NCI-H345 treated with DMSO at 0.1 percent for 48 hours (cell line): ENCODE data around the gene CXCR5.
"Not testable (repeated sequence)": the region's sequence is repeated elsewhere in the genome, so short reads cannot be mapped to it uniquely, and the experiment has no call there.

Source experiments
- DNase-seq: peaks from one replicate; lab custom pipeline; 2025; ENCODE audit not compliant: unreplicated experiment; lab: John Stamatoyannopoulos, UW

The CXCR5 gene, protein sequence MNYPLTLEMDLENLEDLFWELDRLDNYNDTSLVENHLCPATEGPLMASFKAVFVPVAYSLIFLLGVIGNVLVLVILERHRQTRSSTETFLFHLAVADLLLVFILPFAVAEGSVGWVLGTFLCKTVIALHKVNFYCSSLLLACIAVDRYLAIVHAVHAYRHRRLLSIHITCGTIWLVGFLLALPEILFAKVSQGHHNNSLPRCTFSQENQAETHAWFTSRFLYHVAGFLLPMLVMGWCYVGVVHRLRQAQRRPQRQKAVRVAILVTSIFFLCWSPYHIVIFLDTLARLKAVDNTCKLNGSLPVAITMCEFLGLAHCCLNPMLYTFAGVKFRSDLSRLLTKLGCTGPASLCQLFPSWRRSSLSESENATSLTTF

DNA sequence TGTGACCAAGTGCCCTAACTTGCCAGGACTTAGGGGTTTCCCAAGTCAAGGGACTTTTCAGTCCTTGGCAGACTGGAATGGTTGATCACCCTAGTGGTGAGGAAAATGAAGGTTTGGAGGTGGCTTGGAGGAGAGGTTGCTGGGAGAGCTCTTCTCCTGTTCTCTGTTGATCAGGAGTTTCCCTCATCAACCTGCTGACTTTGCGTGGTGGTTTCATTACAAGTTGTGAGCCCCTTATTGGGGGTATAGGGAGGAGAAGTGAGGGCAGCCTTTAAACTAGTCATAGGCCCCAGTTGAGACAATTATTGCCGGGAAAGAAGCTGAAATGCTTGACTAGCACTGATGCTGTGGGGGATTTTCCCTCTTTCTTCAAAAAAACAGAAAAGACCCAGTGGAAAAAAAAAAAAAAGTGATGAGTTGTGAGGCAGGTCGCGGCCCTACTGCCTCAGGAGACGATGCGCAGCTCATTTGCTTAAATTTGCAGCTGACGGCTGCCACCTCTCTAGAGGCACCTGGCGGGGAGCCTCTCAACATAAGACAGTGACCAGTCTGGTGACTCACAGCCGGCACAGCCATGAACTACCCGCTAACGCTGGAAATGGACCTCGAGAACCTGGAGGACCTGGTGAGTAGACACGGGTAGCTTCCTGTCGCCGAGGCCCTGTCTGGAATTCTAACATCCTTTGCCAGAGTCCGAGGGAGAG is at the start of gene CXCR5:
Gene CXCR5, plus strand, starts transcription at position 525 of the 704 bp plus-strand sequence. Its CDS starts 50 bp downstream, at position 575.
- no peak for DNase-seq

DNA sequence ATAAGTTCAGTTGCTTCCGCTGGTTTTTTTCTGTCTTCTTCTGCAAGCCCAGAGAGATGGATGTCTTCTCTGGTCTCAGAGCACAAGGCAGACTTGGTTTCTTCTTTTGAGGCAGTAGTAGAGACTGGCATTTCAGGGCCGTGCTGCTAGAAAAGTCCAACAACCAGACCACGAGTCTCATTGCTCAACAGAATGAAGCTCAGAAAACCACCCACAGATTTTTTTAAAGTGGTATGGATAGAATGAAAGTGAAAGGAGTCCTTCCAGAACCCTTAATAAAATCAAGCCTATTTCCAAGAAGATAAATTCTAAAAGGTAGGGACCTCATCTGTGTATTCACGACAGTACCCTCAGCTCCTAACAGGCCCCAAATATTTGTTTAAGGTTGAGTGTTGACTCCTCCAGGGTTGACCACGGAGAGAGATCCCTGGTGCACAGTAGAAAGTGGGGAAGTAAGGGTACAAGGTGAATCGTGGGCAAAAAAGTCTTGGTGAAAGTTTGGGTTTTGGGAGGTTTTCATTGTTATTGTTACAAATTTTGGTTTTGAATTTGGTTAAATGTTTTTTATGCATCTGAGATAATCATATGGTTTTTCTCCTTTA is 49.2 kb upstream of the CXCR5 start:
- no peak for DNase-seq

DNA sequence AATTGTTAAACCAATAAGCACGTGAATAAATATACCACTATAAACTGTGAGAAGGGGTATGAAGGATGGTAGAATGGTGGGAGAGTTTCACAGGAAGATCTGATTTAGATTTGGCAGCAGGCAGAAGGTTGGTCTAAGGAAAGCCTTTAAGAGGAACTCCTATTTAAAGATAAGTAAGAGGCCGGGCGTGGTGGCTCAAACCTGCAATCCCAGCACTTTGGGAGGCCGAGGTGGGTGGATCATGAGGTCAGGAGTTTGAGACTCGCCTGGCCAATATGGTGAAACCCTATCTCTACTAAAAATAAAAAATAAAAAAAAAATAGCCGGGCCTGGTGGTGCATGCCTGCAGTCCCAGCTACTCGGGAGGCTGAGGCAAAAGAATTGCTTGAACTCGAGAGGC is 45.8 kb upstream of the CXCR5 start:
- DNase-seq: no peak

DNA sequence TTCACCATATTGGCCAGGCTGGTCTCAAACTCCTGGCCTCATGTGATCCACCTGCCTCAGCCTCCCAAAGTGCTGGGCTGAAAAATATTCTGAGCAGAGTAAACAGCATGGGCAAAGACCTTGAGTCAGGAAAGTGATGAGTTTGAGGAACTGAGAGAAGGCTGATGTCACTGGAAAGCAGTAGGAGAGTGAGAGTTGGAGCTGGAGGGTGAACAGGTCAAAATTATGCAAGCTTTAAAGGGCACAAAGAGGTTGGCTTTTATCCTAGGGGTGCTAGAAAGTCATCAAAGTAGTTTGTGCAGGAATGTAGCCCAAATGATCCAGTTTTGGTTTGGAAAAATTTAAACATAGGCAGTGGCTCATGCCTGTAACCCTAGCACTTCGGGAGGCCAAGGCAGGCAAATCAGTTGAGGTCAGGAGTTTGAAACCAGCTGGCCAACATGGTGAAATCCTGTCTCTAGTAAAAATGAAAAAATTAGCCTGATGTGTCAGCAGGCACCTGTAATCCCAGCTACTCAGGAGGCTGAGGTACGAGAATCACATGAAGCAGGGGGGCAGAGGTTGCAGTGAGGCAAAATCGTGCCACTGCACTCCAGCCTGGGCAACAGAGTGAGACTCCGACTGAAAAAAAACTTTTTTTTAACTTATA is 44.7 kb upstream of the CXCR5 start:
- DNase-seq: no peak

DNA sequence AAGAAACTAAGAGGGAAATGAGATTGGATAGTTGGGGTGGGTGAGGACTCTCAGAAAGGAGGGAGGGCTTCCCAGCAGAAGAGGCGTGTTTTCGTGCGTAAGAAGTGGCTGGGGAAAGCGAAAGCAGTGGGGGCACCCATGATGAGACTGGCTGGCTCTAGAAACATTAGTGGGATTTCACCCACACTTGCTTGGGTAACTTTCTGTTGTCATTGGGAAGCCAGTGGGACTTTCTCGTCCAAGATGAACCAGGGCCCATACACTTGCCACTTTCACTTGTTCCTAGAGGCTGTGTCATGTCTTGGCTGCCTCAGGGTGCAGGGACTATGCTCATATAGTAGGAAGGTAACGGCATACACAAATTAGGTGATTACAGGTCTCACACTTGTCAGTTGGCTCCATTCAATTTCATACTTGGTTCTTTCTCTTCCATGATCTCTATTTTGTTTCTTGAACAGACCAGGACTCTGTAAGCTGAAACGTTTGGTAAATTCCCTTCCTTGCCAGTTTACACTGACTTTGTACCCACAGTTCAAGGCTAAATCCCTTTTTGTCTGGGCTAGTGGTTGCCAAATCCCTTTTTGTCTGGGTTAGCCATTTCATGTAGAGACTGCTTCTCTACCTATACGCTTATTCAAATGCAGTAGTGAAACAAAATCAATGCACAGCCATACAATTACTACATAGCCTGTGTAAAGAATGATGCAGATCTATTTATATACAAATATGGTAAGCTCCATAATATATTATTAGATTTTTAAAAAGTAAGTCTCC is 42.0 kb upstream of the CXCR5 start:
- no peak for DNase-seq

DNA sequence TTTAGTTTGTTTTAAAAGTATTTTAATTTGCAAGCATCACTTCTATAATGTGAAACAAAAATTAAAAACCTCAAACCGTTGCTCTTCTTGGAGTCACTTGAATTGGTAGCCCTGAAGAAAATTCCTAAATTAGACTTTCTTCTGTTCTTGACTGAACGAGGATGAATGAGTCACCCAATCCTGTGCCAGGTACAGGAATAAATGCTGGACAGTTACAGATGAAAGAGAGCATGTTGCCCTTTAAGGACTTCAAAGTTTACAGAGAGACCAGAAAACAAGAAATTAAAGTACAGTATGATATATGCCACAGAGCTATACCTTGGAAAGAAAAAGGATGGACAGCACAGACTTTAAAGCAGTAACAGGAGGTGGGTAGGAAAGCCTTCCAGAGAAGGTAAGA is 41.3 kb upstream of the CXCR5 start:
- DNase-seq: no peak

DNA sequence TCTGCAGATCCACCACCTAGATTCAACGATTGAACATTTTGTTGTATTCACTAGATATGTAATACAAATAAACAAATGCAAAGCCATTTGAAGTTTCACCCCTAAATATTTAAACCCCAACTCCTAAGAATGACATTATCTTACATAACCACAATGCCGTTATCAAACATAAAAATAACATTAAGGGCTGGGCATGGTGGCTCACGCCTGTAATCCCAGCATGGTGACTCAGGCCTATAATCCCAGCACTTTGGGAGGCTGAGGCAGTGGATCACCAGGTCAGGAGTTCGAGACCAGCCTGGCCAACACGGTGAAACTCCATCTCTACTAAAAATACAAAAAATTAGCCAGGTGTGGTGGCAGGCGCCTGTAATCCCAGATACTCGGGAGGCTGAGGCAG is 40.8 kb upstream of the CXCR5 start:
- not testable (repeated sequence) for DNase-seq

DNA sequence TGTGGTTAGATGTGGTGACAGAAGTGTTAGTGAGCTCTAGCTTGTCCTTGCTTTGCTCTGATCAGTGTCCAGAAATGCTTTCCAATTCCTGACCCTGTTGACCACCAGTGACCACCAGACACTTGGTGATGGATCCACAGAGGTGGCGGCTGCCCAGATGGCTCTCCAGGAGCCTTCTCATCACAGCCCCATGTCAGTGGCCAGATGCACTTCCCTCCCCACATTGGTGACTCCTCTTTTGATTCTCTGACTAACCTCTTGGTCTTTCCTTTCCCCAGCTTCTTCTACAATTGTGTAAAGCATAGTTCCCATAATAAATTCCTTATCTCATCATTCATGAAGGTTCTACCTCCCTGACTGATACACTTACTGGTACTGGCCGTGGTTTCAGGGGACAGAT is 40.1 kb upstream of the CXCR5 start:
- DNase-seq: no peak

DNA sequence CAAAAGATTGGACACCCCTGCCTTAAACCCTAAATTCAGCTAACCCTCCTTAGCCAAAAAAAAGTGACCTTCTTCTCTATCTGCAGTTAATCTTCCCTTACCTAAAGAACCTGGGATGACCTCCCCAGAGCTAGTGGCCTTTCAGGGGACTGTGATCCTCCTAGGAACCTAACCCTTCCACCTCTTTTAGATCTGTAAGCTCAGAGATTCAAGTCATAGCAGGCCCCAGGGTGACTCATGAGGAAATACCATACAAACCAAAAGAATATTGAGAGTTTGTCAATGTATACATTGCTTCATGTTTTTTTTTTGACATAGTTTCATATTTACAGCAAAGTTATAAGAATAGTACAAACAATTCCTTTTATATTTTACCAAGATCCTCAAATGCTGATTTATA is 38.3 kb upstream of the CXCR5 start:
- DNase-seq: no peak

DNA sequence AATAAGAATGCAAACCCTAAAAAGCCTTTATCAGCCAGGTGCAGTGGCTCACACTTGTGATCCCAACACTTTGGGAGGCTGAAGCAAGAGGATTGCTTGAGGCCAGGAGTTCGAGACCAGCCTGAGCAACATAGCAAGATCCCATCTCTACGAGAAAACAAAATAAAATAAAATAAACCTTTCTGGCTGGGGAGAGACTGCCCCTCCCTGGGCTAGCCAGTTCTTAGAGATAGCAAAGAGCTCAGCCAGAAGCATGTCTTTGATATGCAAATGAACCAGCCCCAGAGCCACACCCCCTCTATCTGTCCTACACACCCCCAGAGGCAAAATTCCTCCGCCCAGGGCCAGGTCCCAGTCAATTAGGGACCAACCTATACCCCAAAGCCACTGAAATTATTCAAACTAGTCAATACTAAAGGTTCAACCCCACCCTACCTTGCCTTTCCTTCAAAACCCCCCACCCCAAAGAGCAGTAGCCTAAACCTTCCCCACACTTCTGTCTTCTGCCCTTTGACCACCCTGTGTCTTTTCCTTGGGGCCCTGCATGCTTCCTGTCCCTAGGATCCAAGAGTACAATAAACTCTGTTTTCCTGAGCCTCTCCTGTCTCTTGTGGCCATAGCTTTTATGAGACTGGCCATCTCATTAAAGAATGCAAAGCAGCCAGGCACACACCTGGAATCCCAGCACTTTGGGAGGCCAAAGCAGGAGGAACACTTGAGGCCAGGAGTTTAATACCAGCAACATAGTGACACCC is 37.3 kb upstream of the CXCR5 start:
- DNase-seq: no peak

DNA sequence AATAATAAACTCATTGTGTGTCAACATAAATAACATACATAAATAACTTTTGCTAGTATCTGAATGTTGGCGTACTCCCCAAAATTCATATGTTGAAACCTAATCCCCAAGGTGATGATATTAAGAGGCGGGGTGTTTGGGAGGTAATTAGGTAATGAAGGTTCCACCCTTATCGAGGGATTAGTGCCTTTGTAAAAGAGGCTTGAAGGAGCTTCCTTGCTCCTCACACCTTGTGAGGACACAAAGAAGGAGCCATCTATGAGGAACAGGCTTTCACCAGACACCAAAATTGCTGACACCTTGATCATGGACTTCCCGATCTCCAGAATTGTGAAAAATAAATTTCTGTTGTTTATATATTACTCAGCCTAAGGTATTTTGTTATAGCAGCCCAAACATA is 33.9 kb upstream of the CXCR5 start:
- no peak for DNase-seq

DNA sequence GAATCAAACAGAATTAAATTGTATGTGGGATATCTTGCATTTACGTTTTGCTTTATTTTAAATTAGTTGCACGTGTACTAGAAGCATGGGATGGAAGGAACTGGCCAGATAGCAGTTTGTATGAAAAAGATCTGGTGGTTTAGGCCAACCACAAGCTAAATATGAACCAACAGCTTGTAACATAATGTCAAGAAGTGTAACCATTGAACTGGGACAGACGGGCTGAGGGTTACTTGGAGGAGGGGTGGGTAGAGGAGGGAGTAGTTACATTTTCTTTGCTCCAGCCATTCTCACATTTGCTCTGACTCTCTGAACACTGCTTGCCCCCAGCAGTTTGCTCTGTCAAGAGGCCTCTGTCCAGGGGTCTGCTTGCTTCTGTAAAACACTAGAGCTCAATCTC is 31.7 kb upstream of the CXCR5 start:
- no peak for DNase-seq

DNA sequence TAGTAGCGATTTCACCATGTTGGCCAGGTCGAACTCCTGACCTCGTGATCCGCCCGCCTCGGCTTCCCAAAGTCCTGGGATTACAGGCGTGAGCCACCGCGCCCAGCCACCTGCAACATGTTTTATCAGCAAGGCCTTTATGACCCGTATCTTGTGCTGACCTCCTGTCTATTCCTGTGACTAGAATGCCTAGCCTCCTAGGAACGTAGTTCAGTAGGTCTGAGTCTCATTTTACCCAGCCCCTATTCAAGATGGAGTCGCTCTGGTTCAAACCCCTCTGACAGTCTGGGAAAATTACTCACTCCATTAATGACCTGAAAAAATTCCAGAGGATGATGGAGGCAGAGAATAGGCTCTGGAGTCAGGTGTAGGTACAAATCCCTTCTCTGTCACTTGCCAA is 30.0 kb upstream of the CXCR5 start:
- no peak for DNase-seq

DNA sequence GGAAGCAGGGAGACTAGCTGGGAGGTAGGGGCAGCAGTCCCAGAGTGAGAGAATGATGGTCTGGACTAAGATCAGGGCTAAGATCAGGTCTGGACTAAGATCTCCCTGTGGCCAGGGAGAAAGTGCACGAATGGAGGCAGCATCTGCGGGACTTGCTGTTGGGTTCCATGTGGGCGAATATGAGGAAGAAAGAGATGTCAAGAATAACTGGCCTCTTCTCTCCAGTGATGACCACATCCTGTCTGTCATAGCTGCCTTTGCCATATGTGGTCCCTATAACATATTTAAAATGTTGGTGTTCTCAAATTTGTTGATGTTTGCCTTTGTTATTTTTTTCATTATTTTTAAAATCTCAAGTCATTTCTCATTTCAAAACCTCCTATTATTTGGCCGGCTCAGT is 27.4 kb upstream of the CXCR5 start:
- DNase-seq: no peak

DNA sequence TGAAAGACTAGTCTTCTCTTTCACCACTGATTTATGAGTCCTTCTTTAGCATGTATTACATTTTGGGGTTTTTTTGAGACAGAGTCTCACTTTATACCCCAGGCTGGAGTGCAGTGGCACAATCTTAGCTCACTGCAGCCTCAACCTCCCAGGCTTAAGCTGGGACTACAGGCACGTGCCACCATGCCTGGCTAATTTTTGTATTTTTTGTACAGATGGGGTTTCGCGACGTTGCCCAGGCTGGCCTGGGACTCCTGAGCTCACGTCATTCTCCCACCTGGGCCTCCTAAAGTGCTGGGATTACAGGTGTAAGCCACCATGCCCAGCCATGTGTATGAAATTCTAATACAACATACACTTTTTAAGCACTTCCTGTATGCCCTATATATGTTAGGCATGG is 26.3 kb upstream of the CXCR5 start:
- no peak for DNase-seq

DNA sequence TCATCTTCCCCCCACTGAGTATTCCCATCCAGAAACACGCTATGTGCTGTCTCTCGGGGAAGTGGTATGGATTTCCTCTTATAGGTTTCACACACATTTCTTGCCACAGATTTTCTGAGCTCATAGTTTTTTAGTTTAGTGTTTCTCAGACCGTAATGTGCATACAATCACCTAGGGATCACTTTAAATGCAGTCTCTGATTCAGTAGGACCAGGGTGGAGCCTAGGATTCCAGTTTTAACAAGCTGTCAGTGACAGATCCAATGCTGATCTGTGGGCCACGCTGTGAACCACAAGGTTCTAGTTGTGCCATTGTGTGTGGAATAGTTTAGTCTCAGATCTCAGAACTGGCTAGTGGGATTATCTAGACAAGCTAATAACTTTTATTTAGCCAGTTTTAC is 23.7 kb upstream of the CXCR5 start:
- DNase-seq: no peak

DNA sequence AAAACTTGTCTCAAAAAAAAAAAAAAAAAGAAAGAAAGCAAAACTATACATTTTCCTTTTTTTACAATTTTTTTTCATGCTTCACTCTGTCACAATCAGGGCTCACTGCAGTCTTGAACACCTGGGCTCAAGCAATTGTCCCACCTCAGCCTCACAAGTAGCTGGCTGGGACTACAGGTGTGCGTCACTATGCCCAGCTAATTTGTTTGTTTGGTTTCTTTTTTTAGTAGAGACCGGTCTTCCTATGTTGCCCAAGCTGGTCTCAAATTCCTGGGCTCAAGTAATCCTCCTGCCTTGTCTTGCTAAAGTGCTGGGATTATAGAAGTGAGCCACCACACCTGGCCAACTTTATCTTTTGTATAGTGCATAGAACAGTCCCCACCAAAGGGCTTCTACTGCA is 15.0 kb upstream of the CXCR5 start:
- no peak for DNase-seq

DNA sequence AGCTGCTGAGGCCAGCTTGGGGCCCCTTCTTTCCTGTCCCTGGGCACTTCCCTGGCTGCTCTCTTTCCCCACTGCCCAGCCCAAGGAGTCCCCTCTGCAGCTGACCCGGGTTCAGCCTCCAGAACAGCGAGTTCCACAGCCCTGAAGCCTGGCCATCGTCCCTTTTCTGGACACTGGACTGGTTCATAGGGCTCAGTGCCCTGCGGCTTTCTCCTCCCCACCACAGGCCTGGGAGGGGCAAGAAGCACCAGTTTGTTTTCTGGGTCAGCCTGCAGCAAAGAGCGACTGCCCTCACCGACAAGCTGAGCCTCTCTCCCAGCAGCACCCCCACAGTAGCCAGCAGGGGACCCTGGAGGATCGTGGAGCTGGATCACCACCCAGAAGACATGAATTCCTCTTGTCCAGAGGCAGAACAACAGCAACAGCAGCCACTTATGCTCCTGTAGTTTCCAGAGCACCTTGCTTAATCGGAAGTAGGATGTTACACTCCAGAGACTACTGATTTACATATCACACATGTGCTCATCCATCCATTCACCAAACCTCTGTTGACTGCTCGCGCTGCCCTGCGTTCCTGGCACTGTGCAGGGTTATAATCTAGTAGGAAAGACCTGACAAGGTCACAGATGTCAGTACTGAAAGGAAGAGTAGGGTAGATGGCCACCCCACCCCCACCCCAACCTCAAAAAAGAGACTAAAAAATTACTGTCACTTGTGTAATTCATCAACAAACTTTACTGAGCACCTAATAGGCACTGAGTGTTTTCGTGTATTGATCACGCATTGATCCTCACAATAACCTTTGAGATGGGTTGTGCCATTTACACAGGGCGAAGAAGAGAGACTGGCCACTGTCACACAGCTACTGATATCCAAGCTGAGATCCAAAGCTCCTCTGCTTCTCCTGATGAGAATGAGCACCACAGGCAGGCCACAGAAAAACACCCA is 13.0 kb upstream of the CXCR5 start:
- no peak for DNase-seq

DNA sequence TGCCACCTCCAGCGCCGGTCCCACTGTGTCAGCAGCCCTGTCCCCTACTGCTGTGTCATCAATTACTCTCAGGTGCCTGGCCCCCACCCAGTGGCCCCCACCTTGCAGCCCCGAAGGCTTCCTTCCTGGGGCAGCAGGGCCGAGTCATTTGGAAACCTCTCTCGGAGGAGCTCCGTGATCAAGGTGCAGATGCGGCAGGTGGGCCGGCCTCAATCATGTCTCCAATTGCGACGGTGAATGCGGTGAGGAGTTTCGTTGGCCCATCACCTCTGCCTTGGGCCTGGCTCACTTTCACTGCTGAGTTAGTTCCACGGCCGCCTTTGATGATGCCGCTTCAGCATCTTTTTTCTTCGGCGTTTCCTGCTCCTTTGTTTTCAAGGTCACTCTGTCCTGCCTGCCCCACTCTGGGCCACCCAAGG is 11.3 kb upstream of the CXCR5 start:
- no peak for DNase-seq
